ENCODE results near the gene TMEM51.

TMEM51 gene

DNA sequence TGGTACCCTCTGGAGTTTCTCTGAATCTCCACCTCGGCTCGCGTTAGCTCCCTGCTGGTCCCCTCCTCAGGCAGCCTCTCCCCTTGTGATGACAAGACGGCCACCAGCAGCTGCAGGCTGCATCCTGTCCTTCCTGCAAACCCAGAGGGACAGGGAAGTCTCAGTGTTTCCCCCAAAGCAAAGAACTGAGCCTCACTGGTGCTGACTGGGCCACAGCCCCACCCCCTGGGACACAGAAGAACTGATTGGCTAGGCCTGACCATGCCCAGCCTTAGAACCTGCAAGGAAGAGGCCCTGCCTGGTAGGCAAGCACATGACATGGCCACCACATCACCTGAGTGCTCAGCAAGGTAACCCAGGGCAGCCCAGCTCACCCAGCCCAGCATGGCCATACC lies 34.6 kb downstream of the TMEM51 start:
- no peak overlapping the region for H3K4me3 ChIP-seq (ENCODE audit: low read depth, low read length)
- no peak for DNase-seq (ENCODE audit: low read depth)

GRCh38 chr1:15188678-15189077 lies 35.1 kb downstream of the TMEM51 start:
- DNase-seq (ENCODE audit: low read depth), result no peak
- no peak overlapping the region for H3K4me3 ChIP-seq (ENCODE audit: low read depth, low read length)

DNA sequence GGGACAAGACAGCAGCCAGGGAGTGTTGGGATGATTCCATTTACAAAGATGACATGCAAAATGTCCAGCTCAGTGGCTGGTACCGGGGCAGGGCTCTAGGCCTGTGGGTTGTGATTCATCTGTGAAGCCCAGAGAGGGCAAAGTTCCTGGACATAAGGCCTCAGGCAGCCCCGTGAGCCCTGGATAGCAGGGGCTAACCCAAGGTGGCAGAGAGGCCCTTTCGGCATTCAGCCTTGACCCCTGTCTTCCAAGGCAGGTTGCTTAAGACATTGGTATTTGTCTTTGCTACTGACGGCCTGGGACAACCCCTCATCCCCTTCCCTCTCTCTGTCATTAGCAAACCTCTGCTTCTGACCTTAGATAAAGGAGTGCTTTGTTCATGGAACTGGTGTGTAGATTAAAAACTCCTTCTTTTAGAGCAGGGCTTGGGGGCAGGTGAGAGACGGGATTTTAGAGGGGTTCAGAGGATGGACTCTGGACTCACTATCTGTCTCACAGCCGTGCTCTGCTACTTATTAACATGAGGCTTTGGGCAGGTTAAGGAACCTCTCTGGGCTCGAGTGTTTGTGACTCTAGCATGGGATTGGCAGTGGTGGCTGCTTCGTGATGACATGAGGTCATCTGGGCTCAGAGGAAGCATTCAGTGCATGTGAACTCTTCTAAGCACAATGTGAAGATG lies 36.3 kb downstream of the TMEM51 start:
- no peak for DNase-seq (ENCODE audit: low read depth)
- no peak overlapping the region for H3K4me3 ChIP-seq (ENCODE audit: low read depth, low read length)

- no peak for DNase-seq (ENCODE audit: low read depth)
- H3K4me3 ChIP-seq (ENCODE audit: low read depth, low read length), result no peak overlapping the region
Measured at GRCh38 chr1:15191267-15191666, 37.7 kb downstream of the TMEM51 start.

DNA sequence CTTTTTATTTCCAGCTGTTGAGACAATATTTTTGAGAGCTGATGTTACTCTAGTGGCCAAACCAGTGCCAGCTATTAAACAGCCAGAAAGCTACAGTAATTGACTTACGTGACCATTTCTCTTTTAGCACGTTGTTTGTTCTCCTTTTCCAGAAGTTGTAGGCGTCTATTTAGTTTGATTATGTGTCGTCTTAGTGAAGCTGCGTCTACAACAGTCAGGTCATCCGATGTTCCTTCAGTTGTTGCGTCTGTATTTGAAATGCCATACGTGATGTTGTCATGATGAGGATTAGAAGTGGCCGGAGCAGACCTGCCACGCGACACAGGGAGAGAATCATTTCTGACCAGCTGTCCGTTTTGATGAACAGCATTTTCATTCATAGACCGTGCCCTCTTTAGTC lies 38.2 kb downstream of the TMEM51 start:
- no peak overlapping the region for H3K4me3 ChIP-seq (ENCODE audit: low read depth, low read length)
- no peak for DNase-seq (ENCODE audit: low read depth)

DNA sequence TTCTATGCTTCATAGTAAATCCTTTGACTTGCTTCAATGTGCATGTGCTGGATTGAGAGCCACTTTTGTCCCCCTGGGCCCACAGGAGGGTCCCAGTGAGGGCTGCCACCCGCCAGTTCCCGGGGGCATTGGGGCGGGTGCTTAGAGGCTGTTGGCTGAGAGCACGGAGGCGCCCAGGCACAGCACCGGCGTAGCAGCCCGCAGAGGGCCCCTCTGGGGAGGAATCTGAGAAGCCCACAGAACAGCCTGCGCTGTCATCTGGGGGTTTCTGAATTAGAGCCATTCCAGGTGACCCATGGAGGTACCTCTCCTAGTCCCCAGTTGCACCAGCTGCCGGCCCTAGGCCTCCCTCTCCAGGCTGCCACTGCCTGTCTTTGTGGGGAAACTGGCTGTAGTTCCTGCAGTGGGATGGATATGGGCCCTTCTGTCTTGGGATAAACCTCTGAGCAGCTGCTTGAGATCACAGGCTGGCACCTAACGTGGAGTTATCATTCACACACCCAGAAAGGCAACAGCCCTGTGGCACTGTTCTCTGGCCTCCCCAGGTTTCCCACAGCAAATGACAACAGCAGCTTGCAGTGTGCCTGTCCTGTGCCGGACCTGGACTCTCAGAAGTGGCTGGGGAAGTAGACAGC lies 39.5 kb downstream of the TMEM51 start:
- no peak overlapping the region for H3K4me3 ChIP-seq (ENCODE audit: low read depth, low read length)
- no peak for DNase-seq (ENCODE audit: low read depth)

GRCh38 chr1:15195420-15196052 lies 42.0 kb downstream of the TMEM51 start:
- no peak overlapping the region for H3K4me3 ChIP-seq (ENCODE audit: low read depth, low read length)

GRCh38 chr1:15196069-15196468 lies 42.5 kb downstream of the TMEM51 start:
- no peak for DNase-seq (ENCODE audit: low read depth)
- H3K4me3 ChIP-seq (ENCODE audit: low read depth, low read length), result no peak overlapping the region

More at GRCh38 chr1:15195420-15196052, 42.0 kb downstream of the TMEM51 start:
- DNase-seq (ENCODE audit: low read depth), result no peak

DNA sequence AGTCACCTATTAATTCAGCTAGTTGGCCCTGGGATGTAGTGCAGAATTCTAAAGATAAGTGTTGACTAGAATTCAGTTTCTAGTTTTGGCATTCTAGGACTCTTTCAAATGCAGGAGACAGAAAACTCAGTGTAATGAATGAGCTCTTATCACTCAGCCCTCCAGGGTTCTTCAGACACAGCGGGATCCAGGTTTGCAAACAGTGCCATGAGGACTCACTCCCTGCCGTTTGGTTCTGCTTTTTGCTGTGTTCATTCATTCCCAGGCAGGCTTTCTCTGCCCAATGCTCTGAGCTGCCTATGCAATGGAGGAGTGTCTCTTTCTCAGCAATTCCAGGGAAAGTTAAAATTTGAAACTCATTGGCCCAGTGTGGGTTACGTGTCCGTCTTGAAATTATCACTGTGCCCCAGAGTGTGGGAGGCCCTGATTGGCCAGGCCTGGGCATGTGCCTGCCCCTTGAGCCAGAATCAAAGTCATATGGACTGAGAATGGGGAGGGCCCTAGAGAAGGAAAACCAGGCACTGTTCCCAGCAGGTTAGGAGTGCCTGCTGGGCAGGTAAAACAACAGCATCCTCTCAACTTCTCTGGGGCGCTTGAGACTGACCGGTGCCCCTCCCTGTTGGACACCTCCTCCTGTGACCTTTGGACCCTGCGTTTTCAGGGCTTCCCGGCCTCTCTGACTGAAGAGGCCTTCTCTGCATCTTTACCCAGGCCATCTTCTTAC lies 43.4 kb downstream of the TMEM51 start:
- no peak overlapping the region for H3K4me3 ChIP-seq (ENCODE audit: low read depth, low read length)
- DNase-seq (ENCODE audit: low read depth), result no peak

DNA sequence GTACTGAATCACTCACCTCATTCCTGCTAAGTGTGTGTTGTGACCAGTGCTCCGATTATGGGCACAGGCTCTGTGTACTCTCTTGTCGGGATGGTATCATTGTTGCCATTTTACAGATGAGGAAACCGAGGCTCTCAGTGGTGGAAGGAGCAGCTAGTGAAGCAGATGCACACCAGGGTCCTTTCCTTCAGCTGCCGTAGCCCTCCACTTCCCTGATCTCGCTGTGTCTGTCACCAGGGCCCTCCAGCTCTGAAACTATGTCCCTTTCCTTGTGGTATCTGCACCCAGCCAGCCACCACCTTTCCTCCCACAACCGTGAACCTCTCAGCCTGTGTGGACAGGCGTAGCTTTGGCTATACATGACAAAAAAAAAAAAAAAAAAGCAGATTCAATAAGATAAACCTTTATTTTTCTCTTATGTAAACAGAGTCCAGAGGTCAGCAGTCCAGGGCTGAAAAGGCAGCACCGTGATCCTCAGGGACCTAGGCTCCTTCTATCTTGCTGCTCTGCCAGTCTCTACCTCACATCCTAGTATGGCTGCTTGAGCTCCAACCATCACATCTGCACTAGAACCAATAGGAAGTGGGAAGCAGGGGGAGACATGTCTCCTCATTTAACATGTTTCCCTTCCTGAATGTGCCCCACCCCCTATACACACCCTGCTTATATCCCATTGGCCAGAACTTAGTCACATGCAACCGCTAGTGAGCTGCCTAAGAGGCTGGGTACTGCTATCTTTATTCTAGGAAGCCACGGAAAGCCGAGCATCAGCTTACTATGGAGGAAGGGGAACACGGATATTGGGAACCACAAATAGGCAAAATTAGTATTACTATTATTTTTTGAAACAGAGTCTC lies 44.3 kb downstream of the TMEM51 start:
- no peak for DNase-seq (ENCODE audit: low read depth)
- H3K4me3 ChIP-seq (ENCODE audit: low read depth, low read length), result no peak overlapping the region

DNA sequence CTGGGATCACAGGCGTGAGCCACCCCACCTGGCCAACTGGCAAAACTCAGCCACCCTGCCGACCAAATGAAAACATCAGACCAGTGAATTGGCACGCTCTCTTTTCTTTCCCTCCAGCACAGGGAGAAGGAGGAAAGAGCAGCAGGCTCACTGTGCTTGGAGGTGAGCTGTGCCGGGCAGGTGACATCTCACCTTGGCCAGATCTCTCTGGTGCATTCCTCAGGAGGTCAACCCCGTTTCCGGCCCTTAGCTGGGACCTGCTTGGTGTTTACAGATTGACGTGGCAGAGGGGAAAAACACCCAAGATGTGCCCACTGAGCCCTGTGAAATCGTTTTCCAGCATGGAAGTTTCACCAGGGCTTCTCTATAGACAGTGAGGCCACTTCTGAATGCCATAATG lies 45.1 kb downstream of the TMEM51 start:
- DNase-seq (ENCODE audit: low read depth), result no peak
- H3K4me3 ChIP-seq (ENCODE audit: low read depth, low read length), result no peak overlapping the region

- H3K4me3 ChIP-seq (ENCODE audit: low read depth, low read length), result no peak overlapping the region
- no peak for DNase-seq (ENCODE audit: low read depth)
Measured at GRCh38 chr1:15201221-15201620, 47.7 kb downstream of the TMEM51 start.

DNA sequence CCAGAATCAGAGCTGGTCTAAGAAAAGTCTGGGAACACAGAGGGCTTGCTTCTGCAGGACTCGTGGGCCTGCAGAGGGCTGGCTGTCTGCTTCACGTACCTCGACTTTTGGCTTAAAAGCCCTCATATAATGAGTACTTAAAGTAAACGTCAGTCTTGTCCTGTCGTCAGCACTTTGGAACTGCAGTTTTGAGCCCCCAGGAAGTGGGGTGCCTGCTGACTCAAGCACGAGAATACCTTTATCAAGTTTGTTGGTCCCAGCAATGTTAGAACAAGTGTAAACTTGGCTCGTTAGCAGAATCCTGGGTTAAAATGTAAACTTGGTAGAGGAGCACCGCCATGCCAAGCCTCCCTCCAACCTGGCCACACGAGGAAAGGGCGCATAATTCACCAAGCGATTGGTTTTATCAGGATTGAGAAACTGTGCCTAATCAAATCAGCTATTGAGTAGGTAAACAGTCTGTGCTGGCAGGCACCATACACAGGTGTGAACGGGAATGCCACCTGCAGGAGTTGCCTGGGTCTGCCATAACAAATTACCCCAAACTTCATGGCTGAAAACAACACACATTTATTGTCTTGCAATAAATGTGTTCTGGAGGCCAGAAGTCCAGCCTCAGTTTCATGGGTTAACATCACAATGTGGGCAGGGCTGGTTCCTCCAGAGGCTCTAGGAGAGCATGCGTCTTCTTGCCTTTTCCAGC lies 48.5 kb downstream of the TMEM51 start:
- DNase-seq (ENCODE audit: low read depth), result no peak
- H3K4me3 ChIP-seq (ENCODE audit: low read depth, low read length), result no peak overlapping the region

DNA sequence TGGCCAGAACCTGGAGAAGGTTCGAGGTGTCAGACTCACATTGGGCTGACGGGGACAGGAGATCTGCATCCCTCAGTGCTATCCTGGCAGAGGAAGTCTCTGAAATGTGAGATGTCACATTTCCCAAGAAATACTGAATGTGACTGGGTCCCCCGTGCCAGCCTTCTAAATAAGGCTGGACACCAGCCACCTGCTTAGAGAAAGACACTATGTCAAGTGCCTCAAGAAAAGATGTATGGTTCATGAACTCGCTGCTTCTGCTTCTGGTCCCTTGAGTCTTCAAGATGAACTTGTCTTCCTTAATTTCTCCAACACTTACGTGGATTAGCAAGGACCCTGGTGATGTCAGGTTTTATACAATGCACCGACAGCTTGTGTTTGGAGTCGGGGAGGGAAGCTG lies 51.4 kb downstream of the TMEM51 start:
- no peak overlapping the region for H3K4me3 ChIP-seq (ENCODE audit: low read depth, low read length)
- no peak for DNase-seq (ENCODE audit: low read depth)

- no peak for DNase-seq (ENCODE audit: low read depth)
Measured at GRCh38 chr1:15205586-15206346, 52.2 kb downstream of the TMEM51 start.

DNA sequence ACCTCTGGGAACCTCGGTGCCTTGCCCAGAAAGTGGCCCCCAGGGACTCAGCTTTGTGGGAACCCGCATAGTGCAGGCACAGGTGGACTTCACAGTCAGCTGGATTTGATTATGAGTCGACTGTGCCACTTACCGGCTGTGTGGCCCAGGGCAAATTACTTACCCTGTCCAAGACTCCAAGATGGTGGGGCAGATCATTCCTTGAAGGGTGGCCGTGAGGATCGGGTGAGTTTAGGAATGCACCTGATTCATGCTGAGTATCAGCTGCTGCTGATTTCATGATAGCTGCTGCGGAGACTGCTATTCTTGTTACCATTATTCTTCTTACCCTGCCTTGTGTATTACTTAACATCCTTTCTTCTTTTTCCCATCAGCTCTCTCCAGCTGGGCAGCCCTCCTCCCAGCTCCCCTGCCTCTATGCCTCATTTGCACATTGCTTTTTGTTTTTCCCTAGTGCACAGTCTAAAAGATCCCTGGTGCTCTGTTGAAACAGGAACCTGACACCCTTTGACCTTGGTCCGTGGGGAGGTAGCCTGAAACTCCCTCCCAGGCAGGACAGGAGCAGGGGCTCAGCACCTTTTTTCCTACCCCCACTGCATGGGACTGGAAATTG lies 53.0 kb downstream of the TMEM51 start:
- DNase-seq (ENCODE audit: low read depth), result no peak
- H3K4me3 ChIP-seq (ENCODE audit: low read depth, low read length), result no peak overlapping the region

More at GRCh38 chr1:15205586-15206346, 52.2 kb downstream of the TMEM51 start:
- no peak overlapping the region for H3K4me3 ChIP-seq (ENCODE audit: low read depth, low read length)

- no peak overlapping the region for H3K4me3 ChIP-seq (ENCODE audit: low read depth, low read length)
- DNase-seq (ENCODE audit: low read depth), result no peak
Measured at GRCh38 chr1:15207031-15207828, 53.7 kb downstream of the TMEM51 start.
